GM04503 (cell line): ENCODE data around the gene TOGARAM1.

Experiments used
- DNase-seq: peaks from one replicate; pipeline ENCODE4 v3.0.0-alpha.2; 2012; ENCODE audit warnings: low read depth

Gene TOGARAM1

GRCh38 chr14:44961554-44962333 lies at the start of gene TOGARAM1, which contains the start of gene KLHL28:
TOGARAM1 (plus strand) TSS chr14:44962190; CDS start chr14:44962422, 232 bp downstream.
KLHL28 (minus strand) TSS chr14:44961947; CDS start chr14:44945928, 16,019 bp downstream.
- DNase-seq: peak; percentile 100

GRCh38 chr14:44914849-44915248 lies 47.1 kb upstream of the TOGARAM1 start:
- no peak for DNase-seq

- no peak for DNase-seq
These were observed 33.2 kb upstream of the TOGARAM1 start for GRCh38 chr14:44928793-44929192.

- DNase-seq: no peak
These were observed 26.8 kb upstream of the TOGARAM1 start for GRCh38 chr14:44935155-44935554.

- DNase-seq: no peak
These were observed 24.4 kb upstream of the TOGARAM1 start for GRCh38 chr14:44937547-44937946.

- DNase-seq: no peak
These were observed 21.8 kb upstream of the TOGARAM1 start for GRCh38 chr14:44940211-44940610.

- no peak for DNase-seq
These were observed 21.0 kb upstream of the TOGARAM1 start for GRCh38 chr14:44940944-44941343.

- DNase-seq: no peak
These were observed 20.4 kb upstream of the TOGARAM1 start for GRCh38 chr14:44941591-44941990.

- no peak for DNase-seq
These were observed 19.6 kb upstream of the TOGARAM1 start for GRCh38 chr14:44942436-44942835.

- DNase-seq: no peak
These were observed 17.9 kb upstream of the TOGARAM1 start for GRCh38 chr14:44944107-44944506.

- DNase-seq: peak; percentile 97
These were observed 16.7 kb upstream of the TOGARAM1 start for GRCh38 chr14:44945264-44945663.

GRCh38 chr14:44951051-44951450 lies 10.9 kb upstream of the TOGARAM1 start:
- no peak for DNase-seq

GRCh38 chr14:44952391-44953110 lies 9.4 kb upstream of the TOGARAM1 start:
- DNase-seq: no peak

GRCh38 chr14:44954750-44955149 lies 7.2 kb upstream of the TOGARAM1 start:
- DNase-seq: no peak

GRCh38 chr14:44955528-44955927 lies 6.5 kb upstream of the TOGARAM1 start:
- DNase-seq: no peak

- DNase-seq: no peak
These were observed 5.1 kb upstream of the TOGARAM1 start for GRCh38 chr14:44956866-44957265.

GRCh38 chr14:44959538-44959937 lies 2.5 kb upstream of the TOGARAM1 start:
- no peak for DNase-seq

- no peak for DNase-seq
These were observed 1.8 kb upstream of the TOGARAM1 start for GRCh38 chr14:44960146-44960545.

GRCh38 chr14:44960646-44961045 lies 1.3 kb upstream of the TOGARAM1 start:
- DNase-seq: no peak

GRCh38 chr14:44961151-44961553 lies 838 bp upstream of the TOGARAM1 start:
- DNase-seq: no peak

GRCh38 chr14:44962334-44963043 lies 499 bp downstream of the TOGARAM1 start:
- no peak for DNase-seq

GRCh38 chr14:44963044-44963528 lies 1.1 kb downstream of the TOGARAM1 start:
- DNase-seq: no peak
